GM12878 (cell line): ENCODE measurements around the gene TANC1. TPM values are rescaled to one million over a fixed set of nuclear protein-coding genes. Genes with fewer than 3 reads are reported as not detected.

Source experiments
- ATAC-seq: fragments of 200-7000 bp; cut with Tn5 transposase; 3 replicates; pipeline ENCODE4 v1.9.1; 2020; ENCODE audit warnings: mild to moderate bottlenecking, moderate library complexity
- BruUV-seq: library from RNA; stranded (reverse); fragments of 400-500 nt; replicated peaks from 2 replicates; lab custom pipeline; 2021; lab: Mats Ljungman, UMichigan
- CTCF ChIA-PET: fragments of 300-600 bp; sonication (Branson Sonifier 250); formaldehyde crosslinking; extraction: SDS; loops from one replicate; lab custom pipeline; 2021; ENCODE audit warnings: inconsistent platforms; lab: Yijun Ruan, JAX
- POLR2A ChIA-PET: fragments of 350-600 bp; formaldehyde crosslinking; extraction: SDS; loops from one replicate; lab custom pipeline; 2021; ENCODE audit warnings: inconsistent platforms; lab: Charles Lee
- RAD21 ChIA-PET: fragments of 300-600 bp; sonication (Branson Sonifier 250); formaldehyde crosslinking; loops from one replicate; lab custom pipeline; 2023; ENCODE audit warnings: antibody characterized with exemption; ENCODE audit not compliant: unreplicated experiment; lab: Charles Lee
- SMC1A ChIA-PET: fragments of 300-600 bp; sonication (Branson Sonifier 250); formaldehyde crosslinking; loops from one replicate; lab custom pipeline; 2023; ENCODE audit not compliant: unreplicated experiment, uncharacterized antibody; lab: Charles Lee
- DNase-seq: peaks from one replicate; pipeline ENCODE4 v3.0.0-alpha.2; 2011; ENCODE audit warnings: low read depth, low spot score
- FAIRE-seq: peaks from 3 replicates; lab custom pipeline; 2011; peaks lifted over from hg19 to GRCh38; lab: Jason Lieb, UNC
- H2AFZ ChIP-seq: 2 replicates; pipeline ENCODE4 v1.6.0; 2011; ENCODE audit warnings: low read depth, low read length, control low read depth; ENCODE audit not compliant: control insufficient read depth
- H3K27ac ChIP-seq: 2 replicates; pipeline ENCODE4 v1.5.1; 2011; ENCODE audit warnings: control low read depth; ENCODE audit not compliant: control insufficient read depth, insufficient read depth
- H3K27me3 ChIP-seq, 2 experiments: replicated peaks in 1 of 2; 2 replicates each; pipeline versions ENCODE4 v1.6.0 to v1.6.1; 2011; ENCODE audit warnings: low read length in 1 of 2; ENCODE audit not compliant: control insufficient read depth in 2 of 2, insufficient read depth in 2 of 2
- H3K36me3 ChIP-seq, 2 experiments: 2 replicates each; pipeline ENCODE4 v1.5.1; 2011; ENCODE audit warnings: low read length in 1 of 2; ENCODE audit not compliant: control insufficient read depth in 2 of 2, insufficient read depth in 2 of 2
- H3K4me1 ChIP-seq: 2 replicates; pipeline ENCODE4 v1.6.1; 2011; ENCODE audit warnings: mild to moderate bottlenecking, low read length, moderate library complexity, mixed read lengths; ENCODE audit not compliant: control insufficient read depth, insufficient read depth
- H3K4me2 ChIP-seq: 2 replicates; pipeline ENCODE4 v1.6.0; 2011; ENCODE audit warnings: control low read depth; ENCODE audit not compliant: control insufficient read depth, insufficient read depth
- H3K4me3 ChIP-seq: fragments of 200-600 bp; sonication (generic); 2 replicates; pipeline ENCODE4 v1.5.1; 2016
- H3K79me2 ChIP-seq: 2 replicates; pipeline ENCODE4 v1.6.0; 2011; ENCODE audit warnings: low read length; ENCODE audit not compliant: control insufficient read depth, insufficient read depth
- H3K9ac ChIP-seq: 2 replicates; pipeline ENCODE4 v1.8.0; 2011; ENCODE audit warnings: low read length, control low read depth, mixed read lengths; ENCODE audit not compliant: control insufficient read depth, insufficient read depth
- H3K9me3 ChIP-seq: replicated peaks from 3 replicates; pipeline ENCODE4 v1.5.1; 2011; ENCODE audit warnings: mild to moderate bottlenecking, low read length; ENCODE audit not compliant: control insufficient read depth, insufficient read depth
- H4K20me1 ChIP-seq: 2 replicates; pipeline ENCODE4 v1.6.0; 2011; ENCODE audit not compliant: control insufficient read depth, insufficient read depth
- EED ChIP-seq: sonication (generic); IDR thresholded peaks from 2 replicates; pipeline ENCODE4 v1.6.1; 2016; ENCODE audit warnings: antibody characterized with exemption, low read depth
- KDM1A ChIP-seq: fragments of 200-600 bp; sonication (generic); IDR thresholded peaks from 2 replicates; pipeline ENCODE4 v1.6.1; 2016; ENCODE audit warnings: borderline replicate concordance
- SPI1 ChIP-seq: IDR thresholded peaks from 2 replicates; pipeline ENCODE4 v1.6.1; 2011; ENCODE audit warnings: low read depth, mild to moderate bottlenecking, low read length, moderate library complexity, borderline replicate concordance; ENCODE audit not compliant: insufficient read depth
- ZNF217 ChIP-seq: fragments of 450-650 bp; IDR thresholded peaks from 2 replicates; pipeline ENCODE4 v1.6.1; 2017; ENCODE audit warnings: antibody characterized with exemption, mild to moderate bottlenecking
- WGBS: methylation state at CpG from one replicate; pipeline ENCODE4 v1.1.6; 2016; ENCODE audit warnings: low lambda C conversion rate; ENCODE audit not compliant: insufficient replicate concordance, insufficient coverage; ENCODE audit errors: missing lambda C conversion rate; 5-methylcytosine and 5-hydroxymethylcytosine counted together
- in situ Hi-C: fragments of 300-500 bp; cut with MboI; formaldehyde crosslinking; loops from 9 replicates; pipeline ENCODE4 v1.14.3; 2018; ENCODE audit warnings: mixed read lengths
- intact Hi-C: fragments of 100-400 bp; cut with micrococcal nuclease; formaldehyde crosslinking; loops from one replicate; pipeline ENCODE4 v1.14.2; 2022; ENCODE audit not compliant: unreplicated experiment
- polyA plus RNA-seq, 11 experiments: library from polyadenylated mRNA; depleted of rRNA in 4 of 11; unstranded in 6 of 11; stranded (reverse) in 5 of 11; fragments of >200 nt; fragmentation: Nextera tagmentation in 4 of 11; fragmentation: Illumina TruSeq in 1 of 11; extraction: Ambion mirVana in 4 of 11; extraction: Trizol in 1 of 11; gene quantifications; 1 replicate in 1 of 11; 2 replicates in 10 of 11; pipeline versions ENCODE4 v1.2.1 to v1.2.3, GENCODE V29; 2011 to 2016; ENCODE audit warnings: inconsistent platforms in 2 of 11, missing spikeins in 2 of 11, low read depth in 1 of 11
- total RNA-seq, 4 experiments: library from RNA; depleted of rRNA in 3 of 4; stranded (reverse); fragments of >200 nt in 3 of 4; fragmentation: Illumina TruSeq in 1 of 4; extraction: Trizol in 1 of 4; gene quantifications; 2 replicates each; pipeline versions ENCODE4 v1.2.1 to v1.2.3, GENCODE V29; 2013 to 2021
- TF ChIP-seq, protein P1 (sequence below): fragments of 150-350 bp; IDR thresholded peaks from 2 replicates; pipeline ENCODE4 v1.6.1; 2016; ENCODE audit warnings: low read depth, low read length
- TF ChIP-seq, protein P2 (sequence below): fragments of 450-650 bp; IDR thresholded peaks from 2 replicates; pipeline ENCODE4 v1.6.1; 2014; ENCODE audit warnings: mild to moderate bottlenecking

The TANC1 gene
- total and polyA plus RNA-seq, 10 of the 15 experiments (the other 5 are each of a cell fraction or from before 2014, with no cell fraction given): 0.05 to 5.0 (median 0.34) TPM

DNA sequence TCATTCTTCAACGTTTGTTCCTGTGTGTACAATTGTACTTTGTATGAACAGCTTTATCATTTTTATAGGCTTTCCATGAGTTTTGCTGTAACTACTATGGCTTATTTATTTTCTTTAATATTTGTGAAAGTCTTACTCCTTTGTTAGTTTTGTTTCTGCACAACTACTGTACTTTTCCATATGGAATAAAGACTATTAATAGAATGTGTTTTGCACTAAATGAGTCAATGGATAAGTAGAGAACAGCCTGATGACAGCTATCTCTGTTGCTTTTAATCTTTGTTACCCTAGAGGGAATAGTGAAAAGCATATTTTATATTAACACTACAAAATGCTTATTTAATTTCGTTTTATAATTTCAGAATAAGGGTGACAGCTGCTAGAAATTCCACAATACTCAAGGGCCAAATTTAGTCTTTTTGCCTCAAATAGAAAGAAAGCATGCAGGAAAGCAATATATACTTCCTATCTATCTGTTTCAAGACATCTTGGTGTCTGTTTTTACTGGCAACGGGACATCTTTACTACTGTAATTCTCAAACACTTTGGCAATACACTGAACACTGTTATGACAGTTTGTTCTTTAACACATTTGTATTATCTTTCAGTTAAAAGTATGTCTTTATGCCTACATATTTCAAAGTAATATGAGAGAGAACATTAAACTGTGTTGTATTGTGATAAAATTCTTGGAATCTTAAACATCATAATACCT, 264.2 kb downstream of the TANC1 start:
- in situ Hi-C loops: no loop called here
- Histone ChIP-seq H3K9me3 (no peaks in the 10 kb centered on the region), H3K27me3 (no peaks in the 10 kb centered on the region), H3K36me3 (peaks cover 0 to 3% of the 10 kb centered on the region in 2 experiments; a peak in 1 of 4 replicates), H3K4me1 (peaks cover 2% of the 10 kb centered on the region), H3K4me3 (no peak overlapping the region), H3K9ac (no peak overlapping the region), H3K79me2 (no peaks in the 10 kb centered on the region), H3K27ac (no peak overlapping the region), H2AFZ (no peak overlapping the region), H3K4me2 (no peak overlapping the region), H4K20me1 (no peaks in the 10 kb centered on the region)
- intact Hi-C loops: no loop called here
- DNase-seq (no peak), FAIRE-seq (no peak), ATAC-seq (no peak)
- SMC1A ChIA-PET: interaction anchor here (0.8 to 1.7 kb wide), 3 partner anchors 16 to 284 kb away, joined by 3 to 6 read pairs (median 3); no protein-coding TSS in a partner anchor
- RAD21 ChIA-PET: no interaction called here
- CTCF ChIA-PET: interaction anchor here (0.6 kb wide), 1 partner anchor 782 kb away, joined by 3 read pairs; no protein-coding TSS in a partner anchor
- TF ChIP-seq, protein P1, sequence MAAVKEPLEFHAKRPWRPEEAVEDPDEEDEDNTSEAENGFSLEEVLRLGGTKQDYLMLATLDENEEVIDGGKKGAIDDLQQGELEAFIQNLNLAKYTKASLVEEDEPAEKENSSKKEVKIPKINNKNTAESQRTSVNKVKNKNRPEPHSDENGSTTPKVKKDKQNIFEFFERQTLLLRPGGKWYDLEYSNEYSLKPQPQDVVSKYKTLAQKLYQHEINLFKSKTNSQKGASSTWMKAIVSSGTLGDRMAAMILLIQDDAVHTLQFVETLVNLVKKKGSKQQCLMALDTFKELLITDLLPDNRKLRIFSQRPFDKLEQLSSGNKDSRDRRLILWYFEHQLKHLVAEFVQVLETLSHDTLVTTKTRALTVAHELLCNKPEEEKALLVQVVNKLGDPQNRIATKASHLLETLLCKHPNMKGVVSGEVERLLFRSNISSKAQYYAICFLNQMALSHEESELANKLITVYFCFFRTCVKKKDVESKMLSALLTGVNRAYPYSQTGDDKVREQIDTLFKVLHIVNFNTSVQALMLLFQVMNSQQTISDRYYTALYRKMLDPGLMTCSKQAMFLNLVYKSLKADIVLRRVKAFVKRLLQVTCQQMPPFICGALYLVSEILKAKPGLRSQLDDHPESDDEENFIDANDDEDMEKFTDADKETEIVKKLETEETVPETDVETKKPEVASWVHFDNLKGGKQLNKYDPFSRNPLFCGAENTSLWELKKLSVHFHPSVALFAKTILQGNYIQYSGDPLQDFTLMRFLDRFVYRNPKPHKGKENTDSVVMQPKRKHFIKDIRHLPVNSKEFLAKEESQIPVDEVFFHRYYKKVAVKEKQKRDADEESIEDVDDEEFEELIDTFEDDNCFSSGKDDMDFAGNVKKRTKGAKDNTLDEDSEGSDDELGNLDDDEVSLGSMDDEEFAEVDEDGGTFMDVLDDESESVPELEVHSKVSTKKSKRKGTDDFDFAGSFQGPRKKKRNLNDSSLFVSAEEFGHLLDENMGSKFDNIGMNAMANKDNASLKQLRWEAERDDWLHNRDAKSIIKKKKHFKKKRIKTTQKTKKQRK: no peak
- TF ChIP-seq KDM1A: no peak
- TF ChIP-seq, protein P2, sequence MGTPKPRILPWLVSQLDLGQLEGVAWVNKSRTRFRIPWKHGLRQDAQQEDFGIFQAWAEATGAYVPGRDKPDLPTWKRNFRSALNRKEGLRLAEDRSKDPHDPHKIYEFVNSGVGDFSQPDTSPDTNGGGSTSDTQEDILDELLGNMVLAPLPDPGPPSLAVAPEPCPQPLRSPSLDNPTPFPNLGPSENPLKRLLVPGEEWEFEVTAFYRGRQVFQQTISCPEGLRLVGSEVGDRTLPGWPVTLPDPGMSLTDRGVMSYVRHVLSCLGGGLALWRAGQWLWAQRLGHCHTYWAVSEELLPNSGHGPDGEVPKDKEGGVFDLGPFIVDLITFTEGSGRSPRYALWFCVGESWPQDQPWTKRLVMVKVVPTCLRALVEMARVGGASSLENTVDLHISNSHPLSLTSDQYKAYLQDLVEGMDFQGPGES: no peak
- no peak for TF ChIP-seq ZNF217
- no peak for TF ChIP-seq EED
- no peak for TF ChIP-seq SPI1
- POLR2A ChIA-PET: no interaction called here
- WGBS: 56% methylated on average over 3 of the region's 3 CpGs
- no TSS peak for BruUV-seq
